SJCRH30 (cell line): ENCODE data around the gene MCM3AP. TPM values are rescaled to one million over a fixed set of nuclear protein-coding genes. Genes with fewer than 3 reads are reported as not detected.

Experiments
- DNase-seq, 2 experiments: peaks; one replicate each; pipeline ENCODE4 v3.0.0-alpha.2; 2015 to 2020
- H3K27ac ChIP-seq: fragments of 250-450 bp; sonication (Bioruptor Pico); 2 replicates; pipeline ENCODE4 v1.5.1; 2020; ENCODE audit warnings: mild to moderate bottlenecking, moderate library complexity
- H3K27me3 ChIP-seq: fragments of 250-450 bp; sonication (Bioruptor Pico); 2 replicates; pipeline ENCODE4 v1.5.1; 2020; ENCODE audit warnings: mild to moderate bottlenecking, moderate library complexity
- H3K36me3 ChIP-seq: fragments of 250-450 bp; sonication (Bioruptor Pico); 2 replicates; pipeline ENCODE4 v1.5.1; 2020; ENCODE audit warnings: mild to moderate bottlenecking, moderate library complexity
- H3K4me1 ChIP-seq: fragments of 250-450 bp; sonication (Bioruptor Pico); 2 replicates; pipeline ENCODE4 v1.5.1; 2020; ENCODE audit warnings: mild to moderate bottlenecking, moderate library complexity
- H3K4me3 ChIP-seq: fragments of 250-450 bp; sonication (Bioruptor Pico); 2 replicates; pipeline ENCODE4 v1.5.1; 2020; ENCODE audit warnings: mild to moderate bottlenecking, moderate library complexity
- H3K9me3 ChIP-seq: fragments of 250-450 bp; sonication (Bioruptor Pico); replicated peaks from 2 replicates; pipeline ENCODE4 v1.5.1; 2020; ENCODE audit warnings: mild to moderate bottlenecking, moderate library complexity
- total RNA-seq: library from RNA; depleted of rRNA; stranded (reverse); fragments of >200 nt; shearing (Covaris generic); gene quantifications from 2 replicates; pipeline ENCODE4 v1.2.3, GENCODE V29; 2014; rRNA removed

Gene MCM3AP
- 39.8 and 49.2 TPM in 2 replicates for total RNA-seq

DNA sequence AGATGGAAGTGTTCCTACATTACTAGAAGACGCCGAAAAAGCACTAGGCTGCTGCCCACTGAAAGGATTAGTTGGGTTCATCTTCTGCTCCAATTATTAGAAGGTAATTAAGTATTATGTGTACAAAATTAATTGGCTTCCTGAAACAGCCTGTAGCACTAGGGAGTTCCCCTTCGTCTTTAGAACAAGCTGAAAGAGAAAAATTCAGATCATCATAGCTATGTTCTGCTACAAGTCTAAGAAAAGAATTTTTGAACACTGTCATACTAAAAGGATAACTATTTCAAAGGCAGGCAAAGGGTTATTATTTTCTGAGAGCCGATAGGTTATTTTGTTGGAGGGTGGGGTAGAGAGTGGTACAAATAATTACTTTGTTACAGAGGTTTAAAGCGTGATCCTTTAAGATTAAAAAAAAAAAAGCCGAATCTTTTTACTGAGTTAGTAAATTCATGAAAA is at the start of gene MCM3AP:
TSS of gene MCM3AP (minus strand) at position 406 of the 456 bp plus-strand sequence. CDS start at position 81, 325 bp downstream.
- peak within 1 kb of the TSS; percentile 71 for H3K27ac ChIP-seq
- H3K36me3 ChIP-seq: peaks cover 35% of the 10 kb centered on the region
- DNase-seq: no peak
- no peaks in the 10 kb centered on the region for H3K27me3 ChIP-seq
- H3K4me1 ChIP-seq: 0 out of 2 replicates have a peak, but pooled peaks cover 7% of the 10 kb centered on the region
- no peaks in the 10 kb centered on the region for H3K9me3 ChIP-seq
- H3K4me3 ChIP-seq: peak within 1 kb of the TSS; percentile 85

DNA sequence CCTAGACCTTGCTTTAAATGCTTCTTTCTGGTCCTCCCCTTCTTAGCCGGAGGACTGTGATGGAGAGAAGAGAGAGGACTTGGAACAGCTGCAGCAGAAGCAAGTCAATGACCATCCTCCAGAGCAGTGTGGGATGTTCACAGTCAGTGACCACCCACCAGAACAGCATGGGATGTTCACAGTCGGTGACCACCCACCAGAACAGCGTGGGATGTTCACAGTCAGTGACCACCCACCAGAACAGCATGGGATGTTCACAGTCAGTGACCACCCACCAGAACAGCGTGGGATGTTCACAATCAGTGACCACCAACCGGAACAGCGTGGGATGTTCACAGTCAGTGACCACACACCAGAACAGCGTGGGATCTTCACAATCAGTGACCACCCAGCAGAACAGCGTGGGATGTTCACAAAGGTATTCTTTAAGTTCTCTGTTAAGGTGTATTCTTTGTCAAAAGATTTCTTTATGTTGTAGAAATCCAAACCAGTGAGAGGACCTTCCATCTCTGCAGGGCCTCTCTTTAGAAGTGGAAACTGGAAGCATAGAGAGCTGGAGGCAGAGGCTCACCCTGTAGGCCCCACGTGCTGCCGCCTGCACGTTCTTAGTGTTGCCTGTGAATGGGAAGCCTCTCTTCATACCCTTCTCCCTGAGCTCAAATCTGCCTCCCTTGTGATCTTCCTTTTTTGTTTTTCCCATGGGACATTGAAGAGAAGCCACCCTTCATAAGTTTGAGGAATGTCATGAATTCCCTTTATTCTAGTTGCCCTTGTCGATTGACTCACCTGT is 49.1 kb upstream of the MCM3AP start:
- Histone ChIP-seq H3K27ac (no peak overlapping the region), H3K36me3 (peaks cover 62% of the 10 kb centered on the region), H3K4me3 (no peak overlapping the region), H3K4me1 (no peaks in the 10 kb centered on the region), H3K27me3 (no peaks in the 10 kb centered on the region), H3K9me3 (no peaks in the 10 kb centered on the region)
- DNase-seq: peak; percentile 20 to 39

DNA sequence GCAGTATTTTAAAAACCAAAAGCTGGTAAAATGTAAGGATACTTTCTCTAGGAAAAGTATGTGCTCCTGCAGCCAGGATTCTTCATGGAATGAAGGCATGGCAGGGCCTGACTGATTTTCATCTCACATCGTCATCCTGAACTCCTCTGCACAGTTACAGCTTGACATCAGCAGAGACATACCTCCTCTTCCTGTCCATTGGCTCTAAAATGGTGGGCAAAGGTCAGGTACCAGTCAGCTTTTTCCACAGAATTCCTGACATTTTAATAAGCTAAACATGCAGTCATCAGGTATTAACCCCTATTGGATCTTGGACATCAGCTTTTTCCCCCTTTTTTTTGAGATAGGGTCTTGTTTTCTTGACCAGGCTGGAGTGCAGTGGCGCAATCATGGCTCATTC is 44.4 kb upstream of the MCM3AP start:
- Histone ChIP-seq H3K9me3 (no peaks in the 10 kb centered on the region), H3K27me3 (no peaks in the 10 kb centered on the region), H3K4me3 (no peak overlapping the region), H3K4me1 (peaks cover 5% of the 10 kb centered on the region), H3K27ac (no peak overlapping the region), H3K36me3 (peaks cover 25% of the 10 kb centered on the region)
- no peak for DNase-seq

DNA sequence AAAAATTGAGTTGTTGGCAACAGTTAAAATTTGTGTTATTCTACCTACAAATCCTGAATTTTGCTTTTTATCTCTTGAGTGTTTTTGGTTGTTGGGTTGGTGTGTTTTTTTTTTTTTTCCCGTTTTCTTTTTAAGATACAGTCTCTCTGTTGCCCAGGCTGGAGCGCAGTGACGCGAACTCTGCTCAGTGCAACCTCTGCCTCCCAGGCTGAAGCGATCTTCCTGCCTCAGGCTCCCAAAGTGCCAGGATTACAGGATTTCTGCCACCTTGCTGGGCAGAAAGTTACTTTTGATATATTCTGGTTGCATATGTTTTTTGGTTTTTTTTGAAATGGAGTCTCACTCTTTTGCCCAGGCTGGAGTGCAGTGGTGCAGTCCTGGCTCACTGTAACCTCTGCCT is 42.7 kb upstream of the MCM3AP start:
- Histone ChIP-seq H3K27ac (no peak overlapping the region), H3K4me1 (peaks cover 5% of the 10 kb centered on the region), H3K9me3 (no peaks in the 10 kb centered on the region), H3K4me3 (no peak overlapping the region), H3K27me3 (no peaks in the 10 kb centered on the region), H3K36me3 (peaks cover 25% of the 10 kb centered on the region)
- no peak for DNase-seq

DNA sequence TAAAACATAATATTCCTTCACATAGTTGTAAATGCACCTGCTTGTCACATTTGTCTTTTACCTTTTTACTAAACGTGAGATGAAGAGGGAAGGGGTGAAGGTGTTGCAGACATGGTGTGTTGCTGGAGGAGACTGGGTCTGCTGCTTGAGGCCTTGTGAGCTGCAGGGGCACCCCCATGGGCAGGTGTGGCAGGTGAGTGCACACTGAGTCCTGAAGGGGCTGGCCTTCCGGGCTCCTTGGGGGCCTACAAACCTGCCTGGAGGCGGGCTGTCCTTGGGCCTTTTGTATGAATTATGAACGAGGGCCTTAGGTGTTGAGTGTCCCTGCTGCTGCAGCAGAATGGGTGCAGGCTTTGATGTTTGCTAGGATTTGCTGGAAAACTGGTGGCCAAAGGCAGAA is 42.3 kb upstream of the MCM3AP start:
- Histone ChIP-seq H3K4me3 (no peak overlapping the region), H3K9me3 (no peaks in the 10 kb centered on the region), H3K4me1 (peaks cover 5% of the 10 kb centered on the region), H3K27ac (no peak overlapping the region), H3K27me3 (no peaks in the 10 kb centered on the region), H3K36me3 (peaks cover 20% of the 10 kb centered on the region)
- DNase-seq: no peak

DNA sequence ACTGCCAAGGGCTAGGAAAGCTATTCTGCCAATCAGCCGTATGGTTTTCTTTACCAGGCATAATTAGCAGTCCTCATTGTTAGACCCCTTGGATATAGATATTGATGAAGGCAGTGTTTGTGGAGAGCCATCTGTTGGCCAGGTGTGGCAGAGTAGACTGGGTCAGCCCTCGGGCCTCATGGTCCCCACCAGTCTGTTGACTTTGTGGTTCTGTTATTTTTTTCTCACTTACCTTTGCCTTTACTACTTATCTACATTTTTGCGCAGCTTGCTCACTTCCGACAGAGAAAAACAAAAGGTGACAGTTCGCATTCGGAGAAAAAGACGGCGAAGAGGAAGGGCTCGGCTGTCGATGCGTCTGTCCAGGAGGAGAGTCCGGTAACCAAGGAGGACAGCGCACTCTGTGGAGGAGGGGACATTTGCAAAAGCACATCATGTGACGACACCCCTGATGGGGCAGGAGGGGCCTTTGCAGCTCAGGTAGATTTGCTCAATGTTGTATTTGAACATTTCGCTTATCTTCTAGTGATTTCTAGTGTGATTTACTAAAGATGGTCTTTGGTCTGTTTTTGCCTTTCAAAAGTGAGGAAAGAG is 40.8 kb upstream of the MCM3AP start:
- DNase-seq: no peak
- H3K4me3 ChIP-seq: peak overlapping the region; percentile 99; the same call in 1 of the 2 replicates
- peaks cover 18% of the 10 kb centered on the region for H3K36me3 ChIP-seq
- H3K27me3 ChIP-seq: no peaks in the 10 kb centered on the region
- H3K9me3 ChIP-seq: no peaks in the 10 kb centered on the region
- peaks cover 5% of the 10 kb centered on the region for H3K4me1 ChIP-seq
- no peak overlapping the region; the same call in 1 of the 2 replicates for H3K27ac ChIP-seq

DNA sequence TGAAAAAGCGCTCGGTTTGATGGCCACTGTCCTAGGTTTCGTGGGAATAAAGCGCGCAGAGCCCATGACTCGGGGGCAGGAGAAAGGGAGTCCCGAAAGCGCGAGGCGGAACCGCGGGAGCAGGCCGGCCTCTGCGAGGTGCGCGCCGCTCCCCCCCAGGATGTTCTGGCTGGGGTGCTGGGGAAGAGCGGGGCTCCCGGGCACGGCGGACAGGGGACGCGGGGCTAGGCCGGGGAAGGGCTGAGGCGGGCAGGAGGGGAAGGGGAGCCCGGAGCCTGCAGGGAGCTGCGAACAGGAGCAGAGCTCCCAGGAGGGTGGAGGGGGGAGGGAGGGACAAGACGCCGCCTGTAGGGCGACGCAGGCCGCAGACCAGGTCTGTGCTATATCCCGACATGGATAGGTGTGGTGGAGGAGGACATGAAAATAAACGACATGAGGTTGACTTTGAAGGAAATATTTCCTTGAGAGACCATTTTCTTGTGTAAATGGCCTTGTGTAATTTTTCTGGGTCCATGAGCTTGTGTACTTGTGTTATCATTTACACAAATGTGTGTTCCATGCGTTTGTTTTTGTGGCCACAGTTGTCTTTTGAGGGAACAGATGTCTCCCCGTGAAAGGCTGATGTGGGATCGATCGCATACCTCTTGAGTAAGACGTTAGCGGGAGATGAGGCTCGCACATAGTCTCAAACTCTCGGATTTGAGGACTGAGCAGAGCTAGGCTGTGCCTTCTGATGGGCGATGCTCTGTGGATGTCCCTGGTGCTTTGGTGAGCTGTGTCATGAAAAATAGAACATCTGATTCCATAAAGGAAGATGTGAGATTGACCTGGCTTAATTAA is 39.9 kb upstream of the MCM3AP start:
- Histone ChIP-seq H3K9me3 (no peaks in the 10 kb centered on the region), H3K4me1 (peaks cover 5% of the 10 kb centered on the region), H3K4me3 (peak overlapping the region; percentile 99), H3K36me3 (peaks cover 15% of the 10 kb centered on the region), H3K27me3 (no peaks in the 10 kb centered on the region), H3K27ac (peak overlapping the region; percentile 98)
- peak; percentile 66 to 69 for DNase-seq

DNA sequence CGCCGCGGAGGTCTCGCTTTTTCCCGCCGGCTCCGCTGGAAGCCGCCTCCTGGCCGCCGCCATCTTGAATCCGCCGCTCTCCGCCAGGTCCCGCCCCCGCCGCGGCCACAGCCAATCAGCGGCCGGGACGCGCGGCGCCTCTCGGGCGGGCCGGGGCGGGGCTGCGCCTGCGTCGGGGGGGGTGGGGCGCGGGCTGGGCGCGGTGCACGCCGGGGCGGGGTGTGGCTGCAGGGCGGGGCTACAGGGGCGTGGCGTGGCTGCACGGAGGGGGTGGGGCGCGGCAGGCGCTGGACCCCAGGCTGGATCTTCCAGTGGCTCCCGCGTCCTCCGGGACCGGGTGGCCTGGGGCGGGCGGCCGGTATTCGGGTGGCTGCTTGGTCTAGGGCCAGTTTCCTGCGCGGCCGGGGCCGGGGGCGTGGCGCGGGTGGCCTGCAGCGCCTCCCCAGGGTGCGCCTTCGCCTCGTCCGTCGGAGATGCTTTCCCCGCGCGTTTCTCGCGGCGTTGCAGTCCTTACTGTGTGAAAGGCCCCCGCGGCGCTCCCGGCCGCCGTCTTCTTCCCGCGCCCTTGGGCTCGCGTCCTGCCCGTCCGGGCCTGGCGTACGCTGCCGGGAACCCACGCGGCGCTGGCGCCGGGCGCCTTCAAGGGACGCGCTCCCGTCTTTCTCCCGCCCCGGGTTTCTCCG is 39.1 kb upstream of the MCM3AP start:
- Histone ChIP-seq H3K27me3 (no peaks in the 10 kb centered on the region), H3K4me1 (peaks cover 5% of the 10 kb centered on the region), H3K4me3 (peak overlapping the region; percentile 99), H3K9me3 (no peaks in the 10 kb centered on the region), H3K27ac (peak overlapping the region; percentile 98), H3K36me3 (peaks cover 10% of the 10 kb centered on the region)
- peak; percentile 87 to 88 for DNase-seq

DNA sequence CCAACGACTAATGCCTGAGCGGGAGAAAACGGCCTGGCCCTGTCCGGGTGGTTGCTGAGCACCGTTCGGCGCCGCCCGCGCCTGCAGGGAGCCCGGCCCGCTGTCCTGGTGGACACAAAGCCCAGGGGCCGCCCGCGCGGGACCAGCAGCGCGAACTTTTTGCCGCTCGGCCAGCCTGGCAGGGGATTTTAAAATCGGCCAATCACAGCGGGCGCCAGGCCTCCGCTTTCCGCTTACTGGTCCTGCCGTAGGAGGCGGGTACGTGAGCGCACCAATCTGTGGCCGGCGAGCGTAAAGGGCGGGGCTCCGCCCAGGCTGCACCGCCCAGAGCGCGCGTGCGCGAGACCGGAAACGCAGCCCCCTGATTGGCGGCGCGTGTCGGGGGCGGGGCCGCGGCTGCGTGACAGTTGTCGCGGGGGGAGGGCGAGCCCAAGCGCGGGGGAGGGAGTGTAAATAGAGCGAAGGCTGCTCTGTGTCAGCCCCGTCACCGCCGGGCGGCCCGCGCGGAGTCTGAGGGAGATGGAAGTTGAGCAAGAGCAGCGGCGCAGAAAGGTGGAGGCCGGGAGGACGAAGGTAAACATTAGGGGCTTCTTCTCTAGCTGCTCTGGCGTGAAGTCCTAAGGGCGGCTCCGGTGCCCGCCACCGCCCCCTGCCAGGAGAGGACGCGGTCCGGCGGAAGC is 38.4 kb upstream of the MCM3AP start, which contains the start of the genes C21orf58 and PCNT:
TSS of gene C21orf58 (minus strand) at position 161 of the 680 bp plus-strand sequence. CDS start 1,132 bp downstream, outside the sequence.
TSS of gene PCNT (plus strand) at position 447 of the 680 bp plus-strand sequence. CDS start at position 520, 73 bp downstream.
- Histone ChIP-seq H3K9me3 (no peaks in the 10 kb centered on the region), H3K27me3 (no peaks in the 10 kb centered on the region), H3K27ac (peak within 1 kb of the TSS; percentile 98), H3K4me3 (peak within 1 kb of the TSS; percentile 99), H3K4me1 (peaks cover 5% of the 10 kb centered on the region), H3K36me3 (peaks cover 16% of the 10 kb centered on the region)
- peak; percentile 97 for DNase-seq

DNA sequence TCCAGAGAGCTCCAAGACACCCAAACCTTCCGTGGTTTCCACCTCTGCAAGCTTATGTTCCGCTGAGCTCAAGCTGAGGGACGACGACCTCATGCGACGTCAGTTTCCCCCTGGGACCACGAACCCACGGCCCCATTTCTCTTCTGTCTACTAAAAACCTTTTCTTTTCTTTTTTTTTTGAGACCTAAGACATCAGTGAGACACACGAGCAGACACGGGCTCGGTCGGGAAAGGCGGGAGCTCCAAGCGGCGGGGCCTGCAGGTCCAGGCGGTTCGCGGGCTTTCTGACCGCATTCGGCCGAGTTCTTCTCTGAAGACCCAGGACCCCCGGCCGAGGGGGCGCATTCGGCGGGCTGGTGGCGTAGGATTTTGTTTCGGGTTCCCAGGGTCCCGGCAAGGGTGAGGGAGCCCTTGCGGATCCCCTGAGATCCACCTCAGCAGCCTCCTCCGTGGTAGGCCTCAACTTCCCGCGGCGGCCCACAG is 37.9 kb upstream of the MCM3AP start:
- peaks cover 5% of the 10 kb centered on the region for H3K4me1 ChIP-seq
- peak overlapping the region; percentile 99 for H3K4me3 ChIP-seq
- no peaks in the 10 kb centered on the region for H3K9me3 ChIP-seq
- no peak for DNase-seq
- H3K36me3 ChIP-seq: peaks cover 16% of the 10 kb centered on the region
- no peaks in the 10 kb centered on the region for H3K27me3 ChIP-seq
- H3K27ac ChIP-seq: peak overlapping the region; percentile 98

DNA sequence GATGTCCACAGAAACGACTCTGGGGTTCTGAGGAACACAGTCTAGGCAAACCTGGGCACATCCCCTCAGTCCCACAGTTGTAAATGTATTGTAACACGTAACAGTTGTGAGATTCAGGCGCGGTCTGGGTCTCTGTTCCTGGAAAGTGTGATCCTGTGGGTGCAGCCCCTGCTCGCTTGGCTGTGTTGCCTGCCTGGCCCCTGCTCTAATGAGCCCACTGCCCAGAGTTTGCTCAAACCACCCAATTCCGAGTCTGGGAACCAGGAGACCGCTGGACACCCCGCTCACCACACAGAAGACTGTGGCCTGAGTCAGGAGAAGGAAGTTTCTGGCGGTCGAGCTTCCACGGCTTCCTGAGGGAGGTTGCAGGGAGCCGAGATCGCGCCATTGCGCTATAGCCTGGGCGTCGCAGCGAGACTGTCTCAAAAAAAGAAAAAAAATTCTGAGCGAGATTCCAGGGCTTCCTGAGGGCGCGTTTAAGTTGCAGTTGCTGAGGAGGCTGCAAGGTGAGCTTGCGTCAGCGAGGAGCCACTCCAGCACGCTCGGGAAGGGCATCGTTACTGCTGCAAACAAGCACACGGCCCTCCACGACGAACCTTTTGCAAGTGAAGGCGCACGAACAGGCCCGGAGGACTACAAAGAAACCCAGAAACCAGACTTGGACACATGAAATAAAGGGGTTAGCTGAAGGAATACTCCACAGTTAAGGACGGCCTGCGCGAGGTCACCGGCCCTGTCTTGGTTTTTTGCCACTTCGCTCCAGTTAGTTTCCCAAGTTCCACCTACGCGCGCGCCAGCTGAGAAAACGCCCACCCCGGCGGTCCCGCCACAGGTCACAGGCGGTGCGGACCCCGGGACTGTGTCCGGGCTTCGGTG is 37.2 kb upstream of the MCM3AP start:
- peaks cover 16% of the 10 kb centered on the region for H3K36me3 ChIP-seq
- no peaks in the 10 kb centered on the region for H3K27me3 ChIP-seq
- H3K9me3 ChIP-seq: no peaks in the 10 kb centered on the region
- peak overlapping the region; percentile 98 for H3K27ac ChIP-seq
- H3K4me3 ChIP-seq: peak overlapping the region; percentile 99
- peak in 1 of 2 experiments; percentile 37 for DNase-seq
- H3K4me1 ChIP-seq: peaks cover 5% of the 10 kb centered on the region

DNA sequence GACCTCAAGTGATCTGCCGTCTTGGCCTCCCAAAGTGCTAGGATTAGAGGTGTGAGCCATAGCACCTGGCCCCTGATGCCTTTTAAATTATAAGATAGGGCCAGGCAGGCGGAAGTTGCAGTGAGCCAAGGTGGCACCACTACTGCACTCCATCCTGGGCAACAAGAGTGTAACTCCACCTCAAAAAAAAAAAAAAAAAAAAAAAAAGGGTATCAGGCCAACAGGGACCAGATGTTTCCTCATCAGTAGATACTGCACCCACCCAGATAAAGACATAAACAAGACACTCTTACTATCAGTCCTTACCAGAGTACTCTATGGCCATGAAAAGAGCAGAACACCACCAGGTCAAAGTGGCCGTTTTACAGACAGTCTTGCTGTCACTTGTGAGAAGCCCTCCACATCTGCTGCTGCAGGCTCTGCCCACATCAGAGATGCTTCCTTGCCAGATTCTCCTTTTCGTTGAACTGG is 35.0 kb upstream of the MCM3AP start:
- H3K27me3 ChIP-seq: no peaks in the 10 kb centered on the region
- H3K36me3 ChIP-seq: peaks cover 27% of the 10 kb centered on the region
- H3K27ac ChIP-seq: no peak overlapping the region
- H3K9me3 ChIP-seq: no peaks in the 10 kb centered on the region
- H3K4me3 ChIP-seq: no peak overlapping the region
- DNase-seq: no peak
- H3K4me1 ChIP-seq: no peaks in the 10 kb centered on the region

DNA sequence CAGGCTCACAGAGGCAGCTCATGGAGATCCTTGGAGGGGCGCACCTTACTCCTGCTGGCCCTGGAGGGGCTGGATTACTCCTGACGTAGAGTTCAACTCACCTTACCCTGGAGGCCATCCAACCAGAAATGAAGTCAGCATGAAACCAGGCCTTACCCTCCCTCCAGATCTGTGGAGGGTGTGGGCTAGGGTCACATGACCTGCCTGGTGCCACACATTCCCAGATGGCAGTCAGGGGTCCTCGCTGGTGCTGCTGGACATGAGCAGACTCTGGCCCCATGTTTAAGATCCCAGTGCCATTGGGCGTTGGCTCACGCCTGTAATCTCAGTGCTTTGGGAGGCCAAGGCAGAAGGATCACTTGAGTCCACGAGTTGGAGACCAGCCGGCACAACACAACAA is 33.8 kb upstream of the MCM3AP start:
- DNase-seq: no peak
- no peaks in the 10 kb centered on the region for H3K4me1 ChIP-seq
- H3K9me3 ChIP-seq: no peaks in the 10 kb centered on the region
- H3K27me3 ChIP-seq: no peaks in the 10 kb centered on the region
- H3K27ac ChIP-seq: no peak overlapping the region
- H3K4me3 ChIP-seq: no peak overlapping the region
- peaks cover 33% of the 10 kb centered on the region for H3K36me3 ChIP-seq
